Stimulated activated CD8-positive, alpha-beta memory T cell treated with anti-CD3 and anti-CD28 coated beads, Interleukin-15, amount 100 ng/mL, for 48 hours (primary cell): ENCODE results near the gene IFNW1.
"Not testable (repeated sequence)": the region's sequence is repeated elsewhere in the genome, so short reads cannot be mapped to it uniquely, and the experiment has no call there.

Source experiments
- DNase-seq, 2 donors: peaks; one replicate each; pipeline ENCODE4 v3.0.0-alpha.2; 2020; ENCODE audit warnings: low read depth in 2 of 2

The IFNW1 gene

DNA sequence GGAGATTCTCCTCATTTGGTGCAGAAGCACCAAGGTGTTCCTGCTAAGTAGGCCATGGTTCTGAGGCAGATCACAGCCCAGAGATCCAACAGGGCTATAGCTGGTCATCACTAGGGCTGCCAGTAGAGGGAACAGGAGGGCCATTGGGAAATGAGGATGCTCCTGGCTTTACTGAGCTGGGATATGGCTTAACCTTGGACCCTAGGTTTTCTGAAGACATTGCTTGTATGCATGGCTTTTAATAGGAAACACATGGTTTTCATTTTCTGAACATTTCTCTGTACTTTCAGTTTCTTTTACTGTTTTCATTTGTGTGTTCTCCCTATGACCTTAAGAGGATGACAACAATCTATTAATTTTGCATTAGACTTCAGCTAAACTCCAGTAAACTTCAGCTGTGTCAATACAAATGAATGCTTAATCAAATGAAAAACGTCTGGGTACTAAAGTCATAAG is at the start of gene IFNW1:
Gene IFNW1, minus strand, starts transcription at position 406 of the 456 bp plus-strand sequence. Its CDS starts 262 bp downstream, at position 144.
- no peak for DNase-seq

DNA sequence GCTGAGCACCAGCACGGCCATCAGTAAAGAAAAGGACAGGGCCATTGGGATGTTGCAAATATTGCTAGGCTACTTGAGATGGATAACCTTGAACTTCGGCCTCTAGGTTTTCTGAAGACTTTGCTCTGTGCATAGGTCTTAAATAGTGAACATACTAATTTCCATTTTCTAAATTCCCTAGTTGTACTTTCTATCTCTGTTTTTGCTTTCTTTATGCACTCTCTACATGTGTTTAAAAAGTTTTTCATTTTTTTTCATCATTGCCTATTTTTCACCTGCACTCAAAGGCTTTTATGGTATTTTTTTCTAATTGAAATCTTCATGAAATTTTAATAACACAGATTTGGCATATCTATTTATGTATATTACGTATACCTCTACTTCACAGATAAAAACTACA is 45.9 kb upstream of the IFNW1 start, which contains the start of gene IFNA4:
Gene IFNA4, minus strand, starts transcription at position 101 of the 400 bp plus-strand sequence. Its CDS starts 56 bp downstream, at position 45.
- DNase-seq: not testable (repeated sequence)

DNA sequence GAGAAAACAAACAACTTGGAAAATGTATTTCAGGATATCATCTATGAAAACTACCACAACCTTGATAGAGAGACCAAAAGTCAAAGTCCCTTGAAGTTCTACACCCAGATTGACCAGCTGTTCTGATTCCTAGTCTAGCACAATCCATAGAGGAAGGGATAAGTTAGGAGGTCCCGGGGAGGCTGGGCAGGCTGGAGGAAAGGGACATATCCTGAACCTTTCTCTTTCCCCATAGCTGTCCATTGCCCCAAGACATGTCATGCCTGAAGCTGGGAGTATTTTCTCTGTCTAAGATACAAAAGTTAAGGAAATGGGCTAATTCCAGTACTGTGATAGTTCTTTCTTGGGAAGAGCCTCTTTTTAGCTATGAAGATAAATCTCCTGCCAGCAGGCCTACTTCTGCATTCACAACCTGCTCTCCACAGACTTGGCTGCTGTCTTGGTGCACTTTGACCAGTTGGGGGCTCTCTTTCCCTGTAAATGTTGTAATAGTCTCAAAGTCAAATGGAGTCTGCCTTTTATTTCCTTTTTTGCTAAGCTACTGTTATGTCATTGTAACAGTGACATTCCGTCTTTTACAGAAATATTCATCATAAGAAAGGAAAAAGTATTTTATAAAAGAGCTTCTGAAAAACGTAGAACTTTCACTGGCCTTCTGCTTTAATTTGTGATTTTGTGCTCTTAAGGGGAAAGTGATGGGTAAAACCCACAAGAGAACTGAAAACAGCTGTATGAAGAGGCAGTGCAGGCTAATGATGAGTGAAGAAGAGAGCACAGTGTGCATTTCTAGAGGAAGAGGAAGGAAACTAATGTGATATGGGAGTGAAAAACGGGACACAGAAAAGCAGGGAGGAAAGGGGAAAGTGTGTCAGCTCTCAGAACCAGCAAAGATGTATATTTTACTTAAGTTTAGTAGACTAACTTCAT is 41.4 kb upstream of the IFNW1 start:
- DNase-seq: not testable (repeated sequence)

DNA sequence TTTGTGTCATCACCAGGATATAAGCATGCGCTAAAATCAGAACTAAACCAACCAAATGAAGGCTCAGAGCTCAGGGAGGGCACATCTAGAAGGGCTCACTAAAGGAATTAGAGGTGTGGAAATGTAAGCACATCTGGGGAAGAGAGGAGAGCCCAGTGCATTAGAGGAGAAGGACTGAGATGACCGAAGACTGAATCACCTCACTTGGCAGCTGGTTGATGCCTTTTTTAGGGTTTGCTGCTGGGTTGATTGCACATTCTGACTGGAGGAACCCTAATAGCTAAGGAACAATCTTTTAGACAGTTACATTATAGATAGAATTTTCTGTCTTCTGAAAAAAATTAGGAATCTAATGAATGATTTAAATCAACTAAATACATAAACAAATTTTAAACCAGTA is 33.0 kb upstream of the IFNW1 start:
- DNase-seq: no peak

DNA sequence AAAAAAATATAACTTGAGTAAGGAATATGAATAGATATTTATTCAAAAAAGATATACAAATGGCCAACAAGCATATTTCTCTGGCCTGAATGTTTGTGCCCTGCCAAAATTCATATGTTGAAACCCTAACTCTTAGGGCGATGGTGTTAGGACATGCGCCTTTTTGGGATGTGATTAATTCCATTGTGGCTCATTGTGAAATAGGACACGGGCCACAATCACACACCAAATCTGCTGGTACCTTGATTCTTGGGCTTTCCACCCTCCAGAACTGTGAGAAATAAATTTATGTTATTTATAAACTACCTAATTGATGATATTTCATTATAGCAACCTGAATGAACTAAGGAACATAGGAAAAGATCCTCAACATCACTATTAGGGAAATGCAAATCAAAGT is 30.5 kb upstream of the IFNW1 start:
- no peak for DNase-seq

DNA sequence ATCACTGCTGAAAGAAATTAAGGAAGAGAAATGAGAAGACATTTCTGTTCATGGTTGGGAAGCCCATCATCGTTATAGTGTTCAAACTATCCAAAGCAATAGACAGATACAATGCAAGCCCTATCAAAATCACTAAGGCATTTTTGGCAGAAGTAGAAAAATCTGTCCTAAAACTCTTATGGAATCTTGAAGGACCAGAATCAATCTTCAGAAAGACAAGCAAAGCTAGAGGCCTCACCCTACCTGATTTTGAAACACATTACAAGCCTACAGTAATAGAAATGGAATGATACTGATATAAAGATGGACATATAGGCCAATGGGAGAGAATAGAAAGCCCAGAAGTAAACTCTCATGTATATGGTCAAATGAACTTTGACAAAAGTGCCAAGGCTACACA is 29.7 kb upstream of the IFNW1 start:
- no peak for DNase-seq

DNA sequence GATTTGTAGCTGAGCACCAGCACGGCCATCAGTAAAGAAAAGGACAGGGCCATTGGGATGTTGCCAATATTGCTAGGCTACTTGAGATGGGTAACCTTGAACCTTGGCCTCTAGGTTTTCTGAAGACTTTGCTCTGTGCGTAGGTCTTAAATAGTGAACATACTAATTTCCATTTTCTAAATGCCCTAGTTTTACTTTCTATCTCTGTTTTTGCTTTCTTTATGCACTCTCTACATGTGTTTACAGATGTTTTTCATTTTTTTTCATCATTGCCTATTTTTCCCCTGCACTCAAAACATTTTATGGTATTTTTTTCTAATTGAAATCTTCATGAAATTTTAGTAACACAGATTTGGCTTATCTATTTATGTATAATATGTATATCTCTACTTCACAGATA is 24.9 kb upstream of the IFNW1 start, which contains the start of gene IFNA21:
Gene IFNA21, minus strand, starts transcription at position 101 of the 400 bp plus-strand sequence. Its CDS starts 48 bp downstream, at position 53.
- not testable (repeated sequence) for DNase-seq

DNA sequence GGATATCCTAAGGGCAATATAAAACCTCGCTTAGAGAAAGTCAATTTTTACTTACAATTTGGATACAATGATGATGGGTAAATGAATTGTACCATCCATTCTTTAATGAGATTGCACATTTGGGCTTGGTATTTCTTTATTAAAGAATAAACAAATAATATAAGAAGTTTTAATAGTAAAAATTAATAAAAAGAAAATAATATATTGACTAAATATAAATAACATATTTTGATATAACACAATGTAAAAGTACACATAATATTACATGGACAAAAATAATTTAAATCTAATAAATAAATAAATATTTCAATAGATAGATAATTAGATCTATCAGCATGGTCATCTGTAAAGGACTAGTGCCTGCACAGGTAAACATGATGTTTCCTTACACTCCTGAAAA is 23.9 kb upstream of the IFNW1 start:
- no peak for DNase-seq

DNA sequence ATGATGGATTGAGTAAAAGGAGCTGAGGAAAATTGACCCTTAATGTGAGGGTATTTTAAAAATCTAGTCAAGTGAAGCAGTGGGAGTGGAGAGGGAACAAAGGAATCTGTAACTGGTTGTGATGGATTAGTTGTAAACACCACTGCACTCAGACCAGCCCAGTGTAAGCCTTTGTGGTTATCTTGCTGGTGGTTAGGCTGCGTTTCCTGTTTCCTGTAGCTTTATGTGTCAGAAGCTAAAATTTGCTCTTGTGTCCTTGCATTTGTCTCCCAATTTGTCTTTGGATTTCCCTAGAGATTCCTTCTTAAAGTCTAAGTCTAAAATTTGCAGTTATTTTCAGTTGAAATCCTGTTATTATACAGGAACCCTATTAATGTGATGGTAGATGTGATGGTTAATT is 18.5 kb upstream of the IFNW1 start:
- DNase-seq: no peak

DNA sequence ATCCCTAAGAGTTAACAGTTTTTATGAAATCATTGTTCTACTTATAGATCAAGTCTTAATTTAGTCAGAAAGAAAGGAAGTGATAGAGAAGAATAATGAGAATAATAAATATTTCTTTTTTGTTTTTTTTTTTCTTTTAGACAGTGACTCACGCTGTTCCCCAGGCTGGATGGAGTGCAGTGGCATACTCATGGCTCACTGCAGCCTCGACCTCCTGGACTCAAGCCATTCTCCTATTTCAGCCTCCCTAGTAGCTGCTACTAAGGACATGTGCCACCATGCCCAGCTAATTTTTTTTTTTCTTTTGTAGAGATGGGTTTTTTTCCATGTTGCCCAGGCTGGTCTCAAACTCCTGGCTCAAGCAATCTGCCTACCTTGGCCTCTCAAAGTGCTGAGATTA is 13.9 kb upstream of the IFNW1 start:
- DNase-seq: no peak

DNA sequence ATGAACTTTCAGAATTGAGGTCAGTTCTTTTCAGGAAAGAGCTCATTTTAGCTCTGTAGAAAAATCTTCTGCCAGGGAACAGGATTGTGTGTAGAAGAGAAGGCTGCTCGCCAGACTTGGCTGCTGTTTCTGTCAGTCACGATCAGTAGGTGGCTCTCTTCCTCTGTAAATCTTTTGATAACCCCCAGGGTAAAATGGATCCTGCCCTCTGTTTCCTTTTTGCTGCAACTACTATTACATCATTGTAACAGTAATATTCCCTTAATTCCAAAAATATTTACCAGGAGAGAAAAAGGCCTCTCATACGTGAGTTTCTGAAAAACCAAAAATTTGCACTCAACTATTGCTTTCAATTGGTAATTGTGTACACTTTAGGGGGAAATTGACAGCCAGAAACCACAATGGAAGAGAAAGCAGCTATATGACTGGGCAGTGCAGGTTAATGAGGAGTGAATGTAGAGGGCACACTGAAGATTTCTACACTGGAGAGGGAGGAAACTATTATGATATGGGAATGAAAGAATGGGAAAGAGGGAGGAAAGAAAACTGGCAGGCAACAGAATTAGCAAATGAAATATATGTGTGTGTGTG is 12.5 kb upstream of the IFNW1 start:
- no peak for DNase-seq

DNA sequence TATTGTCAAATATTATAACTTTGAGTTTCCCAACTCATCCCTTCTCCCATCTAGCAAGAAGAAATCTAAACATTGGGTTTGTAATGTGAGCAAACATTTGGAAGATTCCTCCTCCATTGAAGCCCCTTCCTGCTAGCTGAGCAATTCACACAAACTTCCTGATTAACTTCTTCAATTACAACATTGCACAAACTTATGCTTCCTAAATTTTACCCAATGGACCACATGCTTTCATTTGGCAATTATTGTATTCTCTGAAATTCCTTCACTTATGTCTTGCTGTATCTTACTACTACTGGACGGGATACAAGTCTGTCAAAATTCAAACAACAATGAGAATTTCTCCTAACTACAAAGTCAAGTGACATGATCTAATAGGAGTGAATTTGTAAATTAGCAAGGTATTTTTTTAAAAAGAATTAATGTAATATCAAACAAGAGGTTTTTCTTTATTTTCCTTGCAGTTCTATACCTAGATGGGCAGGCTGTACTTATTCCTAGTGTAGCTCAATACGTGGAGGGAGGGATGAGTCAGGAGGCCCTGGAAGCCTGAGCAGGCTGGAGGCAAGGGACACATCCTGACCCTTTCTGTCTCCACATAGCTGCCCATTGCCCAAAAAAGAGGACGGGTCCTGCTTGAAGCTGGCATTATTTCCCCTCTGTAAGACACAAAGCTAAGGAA is 11.8 kb upstream of the IFNW1 start:
- no peak for DNase-seq

DNA sequence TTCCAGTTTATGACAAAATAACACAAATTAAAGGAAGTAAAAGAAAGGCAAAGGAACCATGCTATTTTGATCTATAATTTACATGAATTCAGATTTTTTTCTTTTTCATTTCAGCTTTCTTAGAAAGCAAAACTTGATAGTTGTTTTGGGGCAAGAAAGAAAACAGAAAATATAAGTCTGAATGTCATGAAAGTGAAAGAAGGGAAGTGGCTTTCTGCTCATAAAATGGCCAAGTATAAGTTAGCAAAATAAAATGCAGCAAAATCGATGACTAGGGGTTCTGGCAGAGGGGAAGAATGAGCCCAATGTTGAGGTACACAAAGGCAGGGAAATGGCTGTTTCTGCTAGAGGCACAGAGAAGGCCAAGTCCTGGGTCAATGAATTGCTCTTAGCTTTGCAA is 3.0 kb upstream of the IFNW1 start:
- DNase-seq: no peak

DNA sequence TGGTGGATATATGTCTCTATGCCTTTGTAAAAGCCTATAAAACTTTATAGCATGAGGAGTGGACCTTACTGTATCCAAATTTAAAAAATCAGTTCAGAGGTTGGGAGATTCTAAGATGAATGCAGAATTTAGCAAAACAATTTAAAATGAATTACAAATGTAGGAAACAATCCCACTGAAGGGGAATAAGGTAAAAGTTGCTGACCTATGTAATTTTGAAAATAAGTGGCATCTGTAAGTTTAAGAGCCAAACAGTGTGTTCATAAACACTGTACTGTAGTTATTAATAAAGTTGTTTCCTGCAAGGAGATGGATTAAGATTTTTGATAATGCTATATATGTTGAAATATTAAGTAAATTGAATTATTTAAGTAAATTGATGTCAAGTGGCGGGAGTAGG is 4.6 kb downstream of the IFNW1 start:
- no peak for DNase-seq

DNA sequence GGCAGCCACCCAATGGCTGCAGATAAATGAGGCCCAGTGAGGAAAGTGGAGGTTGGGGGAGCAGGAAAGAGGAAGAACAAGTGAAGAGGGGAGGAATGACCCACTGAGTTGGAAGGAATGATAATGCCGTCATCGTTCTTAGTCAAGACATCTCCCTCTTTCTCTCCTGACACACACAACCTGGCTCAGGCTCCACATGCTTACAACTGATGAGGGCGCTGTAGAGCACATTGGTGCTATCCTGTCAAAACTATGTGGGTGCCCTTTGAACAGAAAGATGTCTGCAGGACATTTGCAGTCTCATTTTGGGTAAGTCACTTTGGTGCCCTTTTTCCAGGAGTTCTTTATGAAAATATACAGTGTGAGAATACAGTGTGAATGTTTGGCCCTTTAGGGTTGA is 5.9 kb downstream of the IFNW1 start:
- DNase-seq: no peak

DNA sequence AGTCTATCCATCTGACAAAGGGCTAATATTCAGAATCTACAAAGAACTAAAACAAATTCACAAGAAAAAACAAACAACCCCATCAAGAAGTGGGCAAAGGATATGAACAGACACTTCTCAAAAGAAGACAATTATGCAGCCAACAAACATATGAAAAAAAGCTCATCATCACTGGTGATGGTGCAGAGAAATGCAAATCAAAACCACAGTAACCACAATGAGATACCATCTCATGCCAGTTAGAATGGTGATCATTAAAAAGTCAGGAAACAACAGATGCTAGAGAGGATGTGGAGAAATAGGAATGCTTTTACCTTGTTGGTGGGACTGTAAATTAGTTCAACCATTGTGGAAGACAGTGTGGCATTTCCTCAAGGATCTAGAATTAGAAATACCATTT is 13.4 kb downstream of the IFNW1 start:
- DNase-seq: not testable (repeated sequence)

DNA sequence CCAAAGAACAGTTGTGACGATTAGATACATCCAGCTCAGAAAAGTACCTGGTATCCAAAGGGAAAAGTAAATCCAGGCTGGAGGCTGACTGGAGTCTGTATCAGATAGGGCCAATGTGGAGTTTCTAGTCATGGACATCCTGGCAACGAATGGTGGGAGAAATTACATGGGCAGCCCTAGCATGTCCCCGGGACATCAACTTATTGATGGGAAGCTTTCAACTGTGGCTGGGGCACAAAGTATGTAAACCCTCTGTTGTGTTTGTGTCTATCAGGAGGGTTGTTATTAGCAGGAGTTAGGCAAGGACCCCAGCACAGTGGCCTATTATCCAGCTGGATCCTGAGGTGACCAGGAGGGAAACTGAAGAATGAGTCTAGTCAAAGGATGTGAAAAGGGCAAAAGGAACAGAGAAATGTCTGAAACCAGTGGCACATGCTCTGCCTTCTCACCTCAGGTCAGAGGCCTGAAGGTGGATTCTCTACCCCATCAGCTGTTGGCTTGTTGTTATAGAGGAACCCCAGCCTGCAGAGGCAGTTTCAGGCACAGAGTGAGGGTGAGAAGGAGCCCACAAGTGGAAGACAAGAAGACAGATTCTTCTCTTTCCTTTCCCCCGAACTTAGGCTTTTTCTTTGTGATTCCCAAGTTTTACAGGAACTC is 19.9 kb downstream of the IFNW1 start:
- DNase-seq: no peak

DNA sequence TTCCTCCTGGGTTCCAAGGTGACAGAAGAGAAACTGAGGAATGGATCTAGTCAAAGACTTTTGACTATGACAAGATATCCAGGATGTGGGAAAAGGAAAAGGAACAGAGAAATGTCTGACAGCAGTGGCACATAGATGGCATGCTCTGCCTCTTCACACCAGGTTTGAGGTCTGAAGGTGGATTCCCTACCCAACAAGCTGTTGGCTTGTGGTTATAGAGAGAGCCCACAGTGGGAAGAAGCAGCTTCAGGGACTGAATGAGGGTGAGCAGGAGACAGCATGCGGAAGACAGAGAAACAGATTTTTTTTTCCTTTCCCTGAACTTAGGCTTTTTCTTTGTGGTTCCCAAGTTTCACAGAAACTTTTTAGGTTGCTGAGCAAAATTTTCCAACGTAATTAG is 20.6 kb downstream of the IFNW1 start:
- no peak for DNase-seq

DNA sequence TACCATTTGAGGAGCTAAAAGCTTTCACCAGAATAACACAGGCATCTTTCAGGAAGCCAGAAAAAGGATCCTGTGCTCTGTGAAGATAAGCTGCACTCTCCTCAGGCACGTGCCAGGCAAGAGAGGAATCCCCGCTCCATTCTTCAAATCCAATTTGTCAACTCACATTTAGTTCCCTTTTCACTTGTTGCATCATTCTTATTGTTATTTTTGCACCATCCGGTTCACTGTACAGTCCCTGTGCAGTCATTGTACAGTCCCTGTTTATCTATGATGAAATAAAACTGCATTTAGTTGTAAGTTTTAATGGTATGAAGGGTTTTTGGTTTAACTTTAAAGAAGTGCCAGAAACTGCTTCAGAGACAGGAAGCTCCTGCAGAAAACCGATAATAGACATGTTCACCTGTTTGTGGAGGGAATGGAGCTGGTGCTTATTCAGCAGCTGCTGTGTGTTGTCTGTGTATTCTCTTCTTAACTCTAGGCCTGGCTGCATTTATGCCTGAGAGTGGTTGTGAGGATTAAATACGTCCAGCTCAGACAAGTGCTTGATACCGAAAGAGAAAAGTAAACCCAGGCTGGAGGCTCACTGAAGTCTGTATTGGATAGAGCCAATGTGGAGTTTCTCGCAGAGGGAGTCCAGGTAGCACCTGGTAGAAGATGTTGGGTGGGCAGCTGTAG is 22.4 kb downstream of the IFNW1 start:
- no peak for DNase-seq

DNA sequence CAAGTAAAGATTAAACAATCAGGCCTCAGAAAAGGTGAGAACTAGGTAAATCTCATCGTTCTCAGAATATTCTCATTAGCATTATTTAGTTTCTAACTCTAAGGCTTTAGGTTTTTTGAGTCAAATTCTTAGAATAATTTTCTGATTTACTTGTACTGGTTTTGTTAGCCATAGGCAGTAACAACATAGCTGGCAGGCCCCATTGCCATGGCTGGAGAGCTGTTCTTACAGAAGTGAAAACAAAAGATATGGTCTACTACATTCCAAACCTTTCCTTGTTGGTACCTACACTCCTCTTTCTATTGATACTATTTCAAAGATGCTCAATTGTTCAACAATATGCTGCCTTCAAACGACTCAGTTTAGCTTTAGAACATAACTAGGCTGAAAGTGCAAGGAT is 27.3 kb downstream of the IFNW1 start:
- DNase-seq: no peak
